Smooth muscle cell (in vitro differentiated cells): ENCODE data around the gene DACT3. TPM values are rescaled to one million over a fixed set of nuclear protein-coding genes. Genes with fewer than 3 reads are reported as not detected.
"Not testable (repeated sequence)": the region's sequence is repeated elsewhere in the genome, so short reads cannot be mapped to it uniquely, and the experiment has no call there.

ENCODE experiments used
- DNase-seq: peaks from one replicate; lab custom pipeline; 2025; ENCODE audit not compliant: unreplicated experiment; lab: John Stamatoyannopoulos, UW
- H2AFZ ChIP-seq: fragments of 200-600 bp; sonication (generic); 2 replicates; pipeline ENCODE4 v1.6.0; 2016; ENCODE audit warnings: antibody characterized with exemption, low read depth, mild to moderate bottlenecking
- H3F3A ChIP-seq: fragments of 200-600 bp; sonication (generic); 2 replicates; pipeline ENCODE4 v1.6.0; 2017; ENCODE audit warnings: antibody characterized with exemption, low read depth
- H3K27ac ChIP-seq: fragments of 200-600 bp; sonication (generic); 2 replicates; pipeline ENCODE4 v1.5.1; 2016; ENCODE audit warnings: low read depth, mild to moderate bottlenecking
- H3K27me3 ChIP-seq: fragments of 200-600 bp; sonication (generic); 2 replicates; pipeline ENCODE4 v1.6.1; 2016; ENCODE audit warnings: low read depth, mild to moderate bottlenecking
- H3K36me3 ChIP-seq: fragments of 200-600 bp; sonication (generic); 2 replicates; pipeline ENCODE4 v1.5.1; 2016; ENCODE audit warnings: low read depth
- H3K4me1 ChIP-seq: fragments of 200-600 bp; sonication (generic); 2 replicates; pipeline ENCODE4 v1.5.1; 2016; ENCODE audit warnings: low read depth
- H3K4me2 ChIP-seq: fragments of 200-600 bp; sonication (generic); 2 replicates; pipeline ENCODE4 v1.6.0; 2016; ENCODE audit warnings: mild to moderate bottlenecking
- H3K4me3 ChIP-seq: fragments of 200-600 bp; sonication (generic); 2 replicates; pipeline ENCODE4 v1.5.1; 2016; ENCODE audit warnings: mild to moderate bottlenecking
- H3K79me2 ChIP-seq: fragments of 200-600 bp; sonication (generic); 2 replicates; pipeline ENCODE4 v1.6.0; 2016; ENCODE audit warnings: low read depth, mild to moderate bottlenecking
- H3K9ac ChIP-seq: fragments of 200-600 bp; sonication (generic); 2 replicates; pipeline ENCODE4 v1.6.0; 2016; ENCODE audit warnings: low read depth
- H3K9me3 ChIP-seq: fragments of 200-600 bp; sonication (generic); replicated peaks from 2 replicates; pipeline ENCODE4 v1.5.1; 2016; ENCODE audit warnings: low read depth
- H4K20me1 ChIP-seq: fragments of 200-600 bp; sonication (generic); 2 replicates; pipeline ENCODE4 v1.6.0; 2016; ENCODE audit warnings: low read depth
- CTCF ChIP-seq: fragments of 200-600 bp; sonication (generic); IDR thresholded peaks from 2 replicates; pipeline ENCODE4 v1.5.1; 2017; ENCODE audit warnings: borderline replicate concordance, mild to moderate bottlenecking, antibody characterized with exemption; ENCODE audit not compliant: insufficient read depth, poor library complexity, severe bottlenecking
- WGBS: methylation state at CpG from one replicate; pipeline ENCODE4 v1.1.7; 2016; ENCODE audit warnings: low lambda C conversion rate; 5-methylcytosine and 5-hydroxymethylcytosine counted together
- polyA plus RNA-seq: library from polyadenylated mRNA; unstranded; fragments of >200 nt; fragmentation: Nextera tagmentation; extraction: Ambion mirVana; gene quantifications from 2 replicates; pipeline ENCODE4 v1.2.1, GENCODE V29; 2016
- total RNA-seq: library from RNA; depleted of rRNA; stranded (reverse); fragments of >200 nt; gene quantifications from 2 replicates; pipeline ENCODE4 v1.2.3, GENCODE V29; 2014

DACT3 gene
- total and polyA plus RNA-seq, 2 experiments from 2014 or later: 6.2 to 22.7 TPM

- H3K4me2 ChIP-seq: no peak overlapping the region
- no peaks in the 10 kb centered on the region for H3K36me3 ChIP-seq
- H2AFZ ChIP-seq: no peak overlapping the region
- H3K9me3 ChIP-seq: no peaks in the 10 kb centered on the region
- H3K9ac ChIP-seq: no peak overlapping the region
- H3K27me3 ChIP-seq: peaks cover 13% of the 10 kb centered on the region
- peaks cover 12% of the 10 kb centered on the region for H3K4me1 ChIP-seq
- no peaks in the 10 kb centered on the region for H3F3A ChIP-seq
- no peaks in the 10 kb centered on the region for H3K79me2 ChIP-seq
- 95% methylated on average over 3 of the region's 3 CpGs for WGBS
- TF ChIP-seq CTCF: no peak
- no peaks in the 10 kb centered on the region for H4K20me1 ChIP-seq
- no peak overlapping the region for H3K4me3 ChIP-seq
- DNase-seq: no peak
- H3K27ac ChIP-seq: no peak overlapping the region
Observed at GRCh38 chr19:46633130-46633529, 27.9 kb downstream of the DACT3 start.

GRCh38 chr19:46631481-46631880 lies 29.5 kb downstream of the DACT3 start:
- WGBS: 49% methylated on average over 6 of the region's 6 CpGs
- Histone ChIP-seq H3K36me3 (no peaks in the 10 kb centered on the region), H3K4me2 (peak overlapping the region; percentile 4), H3K4me1 (peaks cover 12% of the 10 kb centered on the region), H3F3A (no peaks in the 10 kb centered on the region), H3K79me2 (no peaks in the 10 kb centered on the region), H3K9ac (no peak overlapping the region), H3K27ac (no peak overlapping the region), H4K20me1 (no peaks in the 10 kb centered on the region), H3K9me3 (no peaks in the 10 kb centered on the region), H2AFZ (peak overlapping the region; percentile 16), H3K4me3 (no peak overlapping the region), H3K27me3 (peaks cover 13% of the 10 kb centered on the region)
- no peak for DNase-seq
- no peak for TF ChIP-seq CTCF

GRCh38 chr19:46630586-46631205 lies 30.3 kb downstream of the DACT3 start:
- H3K4me2 ChIP-seq: peak overlapping the region; percentile 4
- 89% methylated on average over 13 of the region's 14 CpGs for WGBS
- H3K79me2 ChIP-seq: no peaks in the 10 kb centered on the region
- H3K27me3 ChIP-seq: peaks cover 10% of the 10 kb centered on the region
- H3K27ac ChIP-seq: no peak overlapping the region
- H3K4me3 ChIP-seq: no peak overlapping the region
- no peaks in the 10 kb centered on the region for H3F3A ChIP-seq
- H3K36me3 ChIP-seq: no peaks in the 10 kb centered on the region
- H3K9me3 ChIP-seq: no peaks in the 10 kb centered on the region
- TF ChIP-seq CTCF: no peak
- H2AFZ ChIP-seq: peak overlapping the region; percentile 16
- no peak overlapping the region for H3K9ac ChIP-seq
- peaks cover 12% of the 10 kb centered on the region for H3K4me1 ChIP-seq
- no peak for DNase-seq
- no peaks in the 10 kb centered on the region for H4K20me1 ChIP-seq

- no peaks in the 10 kb centered on the region for H3K79me2 ChIP-seq
- no peak overlapping the region for H3K4me3 ChIP-seq
- no peak for DNase-seq
- H3K27ac ChIP-seq: no peak overlapping the region
- 63% methylated on average over 15 of the region's 15 CpGs for WGBS
- peaks cover 6% of the 10 kb centered on the region for H3F3A ChIP-seq
- no peaks in the 10 kb centered on the region for H3K36me3 ChIP-seq
- no peak overlapping the region for H2AFZ ChIP-seq
- TF ChIP-seq CTCF: no peak
- no peaks in the 10 kb centered on the region for H3K9me3 ChIP-seq
- H4K20me1 ChIP-seq: no peaks in the 10 kb centered on the region
- no peak overlapping the region for H3K9ac ChIP-seq
- H3K4me1 ChIP-seq: peaks cover 12% of the 10 kb centered on the region
- peaks cover 3% of the 10 kb centered on the region for H3K27me3 ChIP-seq
- H3K4me2 ChIP-seq: no peak overlapping the region
Observed at GRCh38 chr19:46629546-46630025, 31.4 kb downstream of the DACT3 start.

- H3K79me2 ChIP-seq, H3K4me3 ChIP-seq, H3K9ac ChIP-seq, H3K27ac ChIP-seq, H2AFZ ChIP-seq, DNase-seq, H3K27me3 ChIP-seq, H3K4me2 ChIP-seq, H4K20me1 ChIP-seq, H3K9me3 ChIP-seq, H3K36me3 ChIP-seq, H3F3A ChIP-seq: not testable (repeated sequence)
- 81% methylated on average over 7 of the region's 7 CpGs for WGBS
- peaks cover 12% of the 10 kb centered on the region for H3K4me1 ChIP-seq
Observed at GRCh38 chr19:46628970-46629369, 32.0 kb downstream of the DACT3 start.
